ENCODE measurements around the gene ZNF684. TPM values are rescaled to one million over a fixed set of nuclear protein-coding genes. Genes with fewer than 3 reads are reported as not detected.

The ZNF684 gene
- total RNA-seq, result 1.7 and 2.8 TPM in 2 replicates

GRCh38 chr1:40531381-40532061 is at the start of gene ZNF684:
ZNF684 (plus strand) TSS chr1:40531637; CDS start chr1:40533167, 1,530 bp downstream.

DNA sequence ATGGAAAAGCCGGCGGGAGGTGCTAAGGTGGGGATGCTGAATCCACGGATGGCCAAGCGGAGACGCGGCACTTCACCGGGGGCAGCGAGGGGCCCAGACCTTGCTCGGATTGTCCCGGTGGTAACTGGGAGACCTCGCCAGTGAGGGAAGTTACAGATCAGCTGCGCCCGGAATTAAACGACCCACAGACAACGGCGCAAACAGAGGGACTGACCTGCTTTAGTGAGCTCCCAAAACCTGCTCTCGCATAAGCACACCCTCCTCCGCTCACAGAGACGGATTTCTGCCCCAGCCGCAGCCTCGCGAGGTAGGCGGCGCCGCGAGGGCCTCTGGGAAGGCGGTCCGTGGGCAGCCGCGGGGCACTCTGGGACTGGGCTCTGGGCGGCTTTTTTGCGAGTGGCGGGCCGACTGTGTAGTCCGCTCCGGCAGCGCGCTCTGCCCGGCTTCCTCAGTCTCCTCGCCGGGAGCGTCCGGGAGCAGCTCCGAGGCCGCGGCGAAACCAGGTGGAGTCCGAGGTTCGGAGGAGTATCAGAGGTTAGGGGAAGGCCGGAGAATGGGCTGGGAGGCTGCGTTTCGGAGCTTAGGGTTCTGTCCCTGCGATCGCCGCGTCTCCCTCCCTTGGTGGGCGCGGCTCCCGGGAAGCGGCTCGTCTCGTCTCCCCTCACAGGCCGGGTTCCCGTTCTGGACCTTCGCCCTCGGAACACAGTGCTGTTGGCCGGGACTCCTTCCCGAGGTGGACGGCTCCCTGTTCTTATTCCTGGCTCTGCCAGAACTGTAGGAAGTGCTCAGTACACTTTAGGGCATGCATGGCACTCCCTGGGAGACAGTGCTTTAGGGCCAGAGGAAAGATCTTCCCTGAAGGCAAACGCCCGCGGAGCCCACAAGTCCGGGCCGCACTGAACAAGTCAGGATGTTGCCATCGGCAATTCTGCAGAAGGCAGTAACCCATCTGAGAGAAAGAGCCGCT is 22.8 kb upstream of the ZNF684 start, which contains the start of gene EXO5:
EXO5 (plus strand) TSS at position 393 of the 967 bp plus-strand sequence. CDS start 5,778 bp downstream, outside the sequence.

Other genes starting within 250 kb of the ZNF684 start
- 0.96 TPM in 1 of 2 replicates, not detected in the other for gene COL9A2, start 214.4 kb upstream of the ZNF684 start, total RNA-seq
- gene SMAP2, start 157.9 kb upstream of the ZNF684 start, total RNA-seq, result 5.1 and 6.2 TPM in 2 replicates
- gene ZFP69B, start 81.2 kb upstream of the ZNF684 start, total RNA-seq, result 1.9 and 2.2 TPM in 2 replicates
- gene ZFP69, start 54.3 kb upstream of the ZNF684 start, total RNA-seq, result 2.4 and 2.6 TPM in 2 replicates
- gene EXO5, start 22.9 kb upstream of the ZNF684 start, total RNA-seq, result 2.1 and 4.1 TPM in 2 replicates
- 1.7 TPM in 2 replicates for gene RIMS3, start 134.0 kb downstream of the ZNF684 start, total RNA-seq
- gene NFYC, start 160.1 kb downstream of the ZNF684 start, total RNA-seq, result 18.3 and 22.8 TPM in 2 replicates